ENCODE measurements around the gene PROSER3.

- TF ChIP-seq CTCF (IDR thresholded peaks at IDR 0.05; ENCODE audit: poor library complexity, severe bottlenecking) (no peak), EP300 (conservative IDR thresholded peaks at IDR 0.05; ENCODE audit: poor library complexity, severe bottlenecking) (no peak), MXI1 (conservative IDR thresholded peaks at IDR 0.05; ENCODE audit: poor library complexity, severe bottlenecking) (no peak), POLR2AphosphoS5 (IDR thresholded peaks at IDR 0.05) (no peak), TAF1 (IDR thresholded peaks at IDR 0.05; ENCODE audit: low read depth) (no peak)
Measured at GRCh38 chr19:35724560-35724959, 33.4 kb upstream of the PROSER3 start.
